OCI-LY3 (cell line): ENCODE data around the gene CEBPE.
A peak's percentile ranks its signal among the peaks of the same experiment; 100 is the strongest.

Experiments used
- H2AFZ ChIP-seq: fragments of 200-600, 300-600 bp; shearing (Covaris generic); 2 replicates; pipeline ENCODE4 v1.6.0; 2014; ENCODE audit warnings: antibody characterized with exemption, low read depth, low read length
- H3K27ac ChIP-seq: fragments of 200-600, 300-600 bp; sonication (generic); 2 replicates; pipeline ENCODE4 v1.5.1; 2014; ENCODE audit warnings: mild to moderate bottlenecking, low read length, moderate library complexity, mixed read lengths
- H3K27me3 ChIP-seq: fragments of 200-600, 300-600 bp; sonication (generic); 2 replicates; pipeline ENCODE4 v1.6.1; 2014; ENCODE audit warnings: low read depth, low read length, mixed read lengths
- H3K36me3 ChIP-seq: fragments of 200-600, 300-600 bp; sonication (generic); replicated peaks from 2 replicates; pipeline ENCODE3; 2014; ENCODE audit warnings: low read depth, low read length, mixed read lengths
- H3K4me1 ChIP-seq: fragments of 300-600, 200-600 bp; sonication (generic); 2 replicates; pipeline ENCODE4 v1.6.1; 2014; ENCODE audit warnings: low read length, mixed read lengths
- H3K4me2 ChIP-seq: fragments of 200-600, 300-600 bp; sonication (generic); 2 replicates; pipeline ENCODE4 v1.6.1; 2014; ENCODE audit warnings: low read length, mixed read lengths
- H3K4me3 ChIP-seq: fragments of 300-600, 200-600 bp; sonication (generic); 2 replicates; pipeline ENCODE4 v1.5.1; 2014; ENCODE audit warnings: antibody characterized with exemption, mild to moderate bottlenecking, low read length, moderate library complexity
- H3K79me2 ChIP-seq: fragments of 300-600, 200-600 bp; shearing (Covaris generic); 2 replicates; pipeline ENCODE4 v1.6.1; 2014; ENCODE audit warnings: mild to moderate bottlenecking, low read length, mixed read lengths
- H3K9ac ChIP-seq: fragments of 300-600, 200-600 bp; shearing (Covaris generic); 2 replicates; pipeline ENCODE4 v1.6.0; 2014; ENCODE audit warnings: mild to moderate bottlenecking, low read length, moderate library complexity
- H3K9me3 ChIP-seq: fragments of 200-600, 300-600 bp; shearing (Covaris generic); 2 replicates; pipeline ENCODE4 v1.6.1; 2014; ENCODE audit warnings: low read length, mixed read lengths; ENCODE audit not compliant: insufficient read depth
- H4K20me1 ChIP-seq: fragments of 200-600, 300-600 bp; sonication (generic); 2 replicates; pipeline ENCODE4 v1.6.1; 2016; ENCODE audit warnings: low read length, mixed read lengths; ENCODE audit not compliant: insufficient read depth
- CTCF ChIP-seq: fragments of 200-600, 300-600 bp; sonication (generic); IDR thresholded peaks from 2 replicates; pipeline ENCODE4 v1.5.1; 2014; ENCODE audit warnings: antibody characterized with exemption, low read length, low read depth
- EZH2phosphoT487 ChIP-seq: fragments of 200-600 bp; shearing (Covaris generic); IDR thresholded peaks from 2 replicates; pipeline ENCODE4 v1.6.1; 2018; ENCODE audit warnings: antibody characterized with exemption, mixed run types, low read depth

The CEBPE gene

DNA sequence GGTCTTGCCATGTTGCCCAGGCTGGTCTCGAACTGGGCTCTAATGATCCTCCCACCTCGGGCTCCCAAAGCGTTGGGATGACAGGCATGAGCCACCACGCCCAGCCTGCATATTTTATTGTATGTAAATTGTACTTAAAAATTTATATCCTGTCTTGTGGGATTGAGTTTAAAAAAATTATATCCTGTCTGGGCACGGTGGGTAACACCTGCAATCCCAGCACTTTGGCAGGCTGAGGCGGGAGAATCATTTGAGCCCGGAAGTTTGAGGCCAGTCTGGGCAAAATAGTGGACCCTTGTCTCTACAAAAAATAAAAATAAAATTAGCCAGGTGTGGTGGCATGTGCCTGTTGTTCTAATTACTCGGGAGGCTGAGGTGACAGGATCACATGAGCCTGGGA is 13.9 kb upstream of the CEBPE start:
- H3K9me3 ChIP-seq: no peaks in the 10 kb centered on the region
- no peak overlapping the region for H3K4me3 ChIP-seq
- H2AFZ ChIP-seq: no peak overlapping the region
- TF ChIP-seq EZH2phosphoT487 (no peak), CTCF (no peak)
- H3K36me3 ChIP-seq: no peaks in the 10 kb centered on the region
- H3K4me1 ChIP-seq: peaks cover 18% of the 10 kb centered on the region
- H3K27ac ChIP-seq: no peak overlapping the region
- H4K20me1 ChIP-seq: no peaks in the 10 kb centered on the region
- H3K79me2 ChIP-seq: no peaks in the 10 kb centered on the region
- H3K9ac ChIP-seq: no peak overlapping the region
- H3K4me2 ChIP-seq: no peak overlapping the region
- H3K27me3 ChIP-seq: no peaks in the 10 kb centered on the region

DNA sequence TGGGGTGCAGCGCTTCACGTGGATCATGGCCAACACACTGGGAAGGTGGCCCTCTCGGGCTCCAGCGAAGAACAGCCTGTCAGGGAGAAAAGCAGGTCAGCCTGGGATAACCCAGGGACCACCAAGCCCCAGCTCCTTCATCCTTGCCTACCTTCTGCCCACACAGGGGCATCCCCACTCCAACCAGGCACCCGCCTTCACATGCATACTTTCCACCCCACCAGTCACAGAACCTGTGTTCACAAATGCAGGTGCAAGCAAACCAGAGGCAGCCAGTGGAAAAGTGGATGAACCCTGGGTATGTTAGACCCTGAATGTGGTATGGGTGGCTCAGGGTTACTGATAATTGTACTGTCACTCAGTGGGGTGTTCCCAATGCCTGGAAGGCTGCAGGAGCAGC is 12.4 kb upstream of the CEBPE start:
- TF ChIP-seq EZH2phosphoT487 (no peak), CTCF (no peak)
- Histone ChIP-seq H3K36me3 (no peaks in the 10 kb centered on the region), H3K27me3 (no peaks in the 10 kb centered on the region), H3K79me2 (no peaks in the 10 kb centered on the region), H4K20me1 (no peaks in the 10 kb centered on the region), H3K4me1 (peaks cover 18% of the 10 kb centered on the region), H3K9me3 (no peaks in the 10 kb centered on the region), H3K9ac (no peak overlapping the region), H3K27ac (no peak overlapping the region), H2AFZ (no peak overlapping the region), H3K4me2 (no peak overlapping the region), H3K4me3 (no peak overlapping the region)

- no peaks in the 10 kb centered on the region for H4K20me1 ChIP-seq
- no peaks in the 10 kb centered on the region for H3K9me3 ChIP-seq
- H3K9ac ChIP-seq: no peak overlapping the region
- TF ChIP-seq CTCF (no peak), EZH2phosphoT487 (no peak)
- no peak overlapping the region for H3K27ac ChIP-seq
- no peak overlapping the region for H3K4me3 ChIP-seq
- H3K27me3 ChIP-seq: no peaks in the 10 kb centered on the region
- no peak overlapping the region for H2AFZ ChIP-seq
- no peak overlapping the region for H3K4me2 ChIP-seq
- no peaks in the 10 kb centered on the region for H3K36me3 ChIP-seq
- H3K4me1 ChIP-seq: peaks cover 18% of the 10 kb centered on the region
- H3K79me2 ChIP-seq: no peaks in the 10 kb centered on the region
These were observed 11.8 kb upstream of the CEBPE start for GRCh38 chr14:23130871-23131270.

GRCh38 chr14:23129759-23130316 is 10.8 kb upstream of the CEBPE start:
- Histone ChIP-seq H3K9me3 (no peaks in the 10 kb centered on the region), H3K9ac (no peak overlapping the region), H3K79me2 (no peaks in the 10 kb centered on the region), H3K4me1 (peaks cover 18% of the 10 kb centered on the region), H3K36me3 (no peaks in the 10 kb centered on the region), H3K27me3 (no peaks in the 10 kb centered on the region), H3K27ac (no peak overlapping the region), H3K4me2 (peak overlapping the region; percentile 41), H3K4me3 (peak overlapping the region; percentile 28; the same call in 1 of the 2 replicates), H2AFZ (no peak overlapping the region), H4K20me1 (no peaks in the 10 kb centered on the region)
- TF ChIP-seq EZH2phosphoT487 (no peak), CTCF (no peak)
